Middle frontal gyrus (tissue), 1 donor: Measurements from ENCODE around the gene FAM184B.

ENCODE experiments used
- DNase-seq: peaks from one replicate; pipeline ENCODE4 v3.0.0-alpha.2; 2015; ENCODE audit warnings: low spot score; ENCODE audit errors: extremely low spot score

FAM184B gene

DNA sequence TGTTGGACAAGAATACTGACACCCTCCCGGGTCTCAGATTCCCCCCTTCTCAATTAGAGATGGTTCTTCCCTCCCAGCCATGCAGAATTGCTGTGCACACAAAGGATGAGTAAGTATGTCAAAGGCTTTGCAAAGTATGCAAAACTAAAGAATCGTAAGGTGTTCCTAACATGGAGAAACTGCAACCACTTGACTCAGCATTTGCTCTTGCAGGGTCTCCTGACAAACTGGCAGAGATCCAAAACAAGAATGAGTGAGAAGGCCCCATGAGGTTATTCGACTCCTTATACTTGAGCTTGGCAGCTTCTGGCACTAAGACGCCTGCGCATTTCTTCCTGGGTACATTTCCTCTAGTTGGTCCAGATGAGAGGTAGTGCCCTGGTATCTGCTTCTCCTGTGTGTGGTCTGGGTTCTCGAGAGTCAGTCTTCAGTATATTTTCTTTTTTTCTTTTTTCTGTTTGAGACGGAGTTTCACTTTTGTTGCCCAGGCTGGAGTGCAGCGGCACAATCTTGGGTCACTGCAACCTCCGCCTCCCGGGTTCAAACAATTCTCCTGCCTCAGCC, 8.2 kb downstream of the FAM184B start:
- no peak for DNase-seq

GRCh38 chr4:17771284-17771908, 10.0 kb downstream of the FAM184B start:
- no peak for DNase-seq

DNA sequence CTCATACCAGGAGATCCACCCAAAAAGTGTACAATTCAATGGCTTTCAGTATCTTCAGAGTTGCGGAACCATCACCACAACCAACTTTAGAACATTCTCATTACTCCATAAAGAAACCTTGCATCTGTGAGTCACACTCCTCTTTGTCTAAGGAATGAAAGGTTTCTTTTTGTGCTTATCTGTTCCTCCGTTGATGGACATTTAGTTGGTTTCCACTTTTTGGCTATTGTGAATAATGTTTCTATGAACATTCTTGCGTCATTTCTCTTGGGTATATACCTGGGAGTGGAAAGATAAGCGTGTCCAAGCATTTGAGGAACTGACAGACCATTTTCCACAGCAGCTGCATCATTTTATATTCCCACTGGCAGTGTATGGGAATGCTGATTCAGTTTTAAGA, 10.6 kb downstream of the FAM184B start:
- no peak for DNase-seq

- no peak for DNase-seq
These were observed 11.8 kb downstream of the FAM184B start for GRCh38 chr4:17769406-17770174.

GRCh38 chr4:17766826-17767458, 14.5 kb downstream of the FAM184B start:
- no peak for DNase-seq

- DNase-seq = no peak
These were observed 15.7 kb downstream of the FAM184B start for GRCh38 chr4:17765514-17766286.

GRCh38 chr4:17763931-17764330, 17.5 kb downstream of the FAM184B start:
- no peak for DNase-seq

- DNase-seq = no peak
These were observed 18.0 kb downstream of the FAM184B start for GRCh38 chr4:17763416-17763815.

DNA sequence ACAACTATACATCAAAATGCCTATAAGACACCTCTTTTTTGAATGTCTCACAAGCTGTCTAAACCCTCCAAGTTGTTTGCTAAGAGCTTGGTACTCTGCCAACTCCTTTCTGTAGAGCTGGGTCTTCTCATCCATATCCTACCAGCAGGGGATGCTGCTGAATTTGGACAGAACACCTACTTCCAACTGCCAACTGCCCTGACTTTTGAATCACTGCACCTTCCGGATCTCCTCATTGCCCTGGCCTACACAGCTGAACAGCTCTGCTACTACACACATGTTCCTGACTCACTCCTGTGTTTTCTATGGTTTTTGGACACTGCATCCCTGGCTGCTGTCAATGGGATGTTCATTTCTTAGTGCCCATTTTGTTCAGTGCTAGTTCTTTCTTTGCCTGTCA, 18.7 kb downstream of the FAM184B start:
- DNase-seq = no peak

GRCh38 chr4:17761062-17761461, 20.4 kb downstream of the FAM184B start:
- DNase-seq = no peak

DNA sequence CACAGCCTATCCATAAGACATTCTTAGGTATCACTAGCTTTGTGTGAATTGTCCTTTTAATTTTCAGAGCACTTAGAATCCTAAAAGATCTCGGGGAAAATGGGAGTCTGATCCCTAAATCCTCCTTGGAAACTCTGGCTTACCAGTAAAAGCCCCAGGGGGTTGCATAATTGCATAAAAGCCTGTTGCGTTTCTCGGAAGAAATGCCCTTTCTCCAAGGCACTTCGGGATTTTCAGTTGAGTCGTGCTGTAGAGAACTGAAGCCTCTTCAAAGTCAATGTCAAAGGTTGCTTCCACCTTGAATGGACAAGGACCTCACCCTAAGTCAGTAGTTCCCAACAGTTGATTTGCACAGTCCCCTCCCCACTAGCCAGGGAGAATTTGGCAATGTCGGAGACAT, 20.8 kb downstream of the FAM184B start:
- no peak for DNase-seq

DNA sequence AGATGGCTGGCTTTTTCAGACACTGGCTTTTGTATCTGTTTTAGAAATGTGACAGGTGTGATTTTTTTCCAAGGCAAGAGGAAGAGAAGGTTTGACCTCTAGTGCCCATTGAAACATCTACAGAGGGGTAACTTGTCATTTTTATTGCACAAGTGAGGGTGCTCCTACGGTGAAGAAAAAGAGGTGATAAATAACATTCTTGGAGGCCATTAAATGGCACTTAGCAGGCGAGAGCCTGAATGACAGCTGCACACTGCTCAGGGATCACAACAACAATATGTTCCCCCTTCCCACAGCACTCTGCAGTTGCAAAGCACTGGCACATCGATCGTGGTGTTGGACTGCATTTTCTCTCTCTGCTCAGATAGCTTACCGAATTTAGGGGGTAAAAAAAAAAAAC, 22.9 kb downstream of the FAM184B start:
- DNase-seq = no peak

- no peak for DNase-seq
These were observed 23.8 kb downstream of the FAM184B start for GRCh38 chr4:17757621-17758020.

GRCh38 chr4:17753646-17754045, 27.8 kb downstream of the FAM184B start:
- DNase-seq = no peak

DNA sequence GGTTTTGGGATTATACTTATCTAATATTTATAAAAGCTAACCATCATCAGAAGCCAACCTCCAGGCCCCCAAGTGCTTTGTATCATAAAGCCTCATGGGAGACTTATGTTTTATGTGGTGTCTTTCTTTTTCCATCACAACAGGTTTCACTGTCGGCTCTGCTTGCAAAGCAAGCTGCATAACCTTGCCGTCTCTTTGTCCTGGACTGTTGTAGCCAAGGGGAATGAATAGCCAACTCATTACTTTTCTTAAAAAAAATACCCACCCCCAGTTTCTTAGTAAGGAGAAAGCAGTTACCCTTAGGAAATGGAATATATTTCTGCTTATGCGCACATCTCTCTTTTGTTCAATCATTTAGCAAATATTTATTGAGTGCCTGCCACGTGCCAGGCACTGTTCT, 40.7 kb downstream of the FAM184B start:
- no peak for DNase-seq

DNA sequence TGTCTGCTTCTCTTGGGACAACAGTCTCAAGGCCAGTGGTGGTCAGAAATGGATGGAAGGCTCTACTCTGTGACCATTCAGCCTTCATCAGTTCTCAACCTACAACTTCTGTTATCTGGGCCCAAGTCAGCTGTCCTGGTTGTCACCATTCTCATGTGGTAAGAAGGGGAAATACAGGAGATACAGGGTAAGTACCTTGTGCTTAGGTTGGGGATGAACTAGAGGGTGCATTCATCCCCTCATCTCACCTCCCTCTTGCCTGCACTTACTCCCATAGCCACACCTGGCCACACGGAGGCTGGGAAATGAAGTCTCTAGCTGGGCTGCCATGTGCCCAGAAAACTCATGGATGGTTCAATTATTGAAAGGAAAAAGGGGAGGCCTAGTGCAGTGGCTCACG, 44.9 kb downstream of the FAM184B start:
- DNase-seq = no peak

GRCh38 chr4:17726911-17727310, 54.5 kb downstream of the FAM184B start:
- no peak for DNase-seq

- DNase-seq = no peak
These were observed 57.8 kb downstream of the FAM184B start for GRCh38 chr4:17723648-17724047.

GRCh38 chr4:17722356-17722700, 59.1 kb downstream of the FAM184B start:
- no peak for DNase-seq

GRCh38 chr4:17721496-17722355, 59.7 kb downstream of the FAM184B start:
- DNase-seq = no peak

GRCh38 chr4:17719106-17719505, 62.3 kb downstream of the FAM184B start:
- DNase-seq = no peak
